Endometrial microvascular endothelial cells (primary cell): ENCODE results near the gene AFG1L. TPM values are rescaled to one million over a fixed set of nuclear protein-coding genes. Genes with fewer than 3 reads are reported as not detected.
"Not testable (repeated sequence)": the region's sequence is repeated elsewhere in the genome, so short reads cannot be mapped to it uniquely, and the experiment has no call there.

Experiments
- in situ Hi-C: cut with HindIII; loops from 2 replicates; pipeline ENCODE4 v1.10.0; 2017; ENCODE audit warnings: low sequenced_read_pairs, low pct_unique_long_range_greater_than_20kb; ENCODE audit errors: inconsistent ontology term
- total RNA-seq: library from RNA; depleted of rRNA; stranded (reverse); fragments of >200 nt; gene quantifications from one replicate; pipeline ENCODE4 v1.2.3, GENCODE V29; 2015; ENCODE audit errors: inconsistent ontology term

The AFG1L gene
- total RNA-seq, 1 donor from 2014 or later = 5.9 TPM

DNA sequence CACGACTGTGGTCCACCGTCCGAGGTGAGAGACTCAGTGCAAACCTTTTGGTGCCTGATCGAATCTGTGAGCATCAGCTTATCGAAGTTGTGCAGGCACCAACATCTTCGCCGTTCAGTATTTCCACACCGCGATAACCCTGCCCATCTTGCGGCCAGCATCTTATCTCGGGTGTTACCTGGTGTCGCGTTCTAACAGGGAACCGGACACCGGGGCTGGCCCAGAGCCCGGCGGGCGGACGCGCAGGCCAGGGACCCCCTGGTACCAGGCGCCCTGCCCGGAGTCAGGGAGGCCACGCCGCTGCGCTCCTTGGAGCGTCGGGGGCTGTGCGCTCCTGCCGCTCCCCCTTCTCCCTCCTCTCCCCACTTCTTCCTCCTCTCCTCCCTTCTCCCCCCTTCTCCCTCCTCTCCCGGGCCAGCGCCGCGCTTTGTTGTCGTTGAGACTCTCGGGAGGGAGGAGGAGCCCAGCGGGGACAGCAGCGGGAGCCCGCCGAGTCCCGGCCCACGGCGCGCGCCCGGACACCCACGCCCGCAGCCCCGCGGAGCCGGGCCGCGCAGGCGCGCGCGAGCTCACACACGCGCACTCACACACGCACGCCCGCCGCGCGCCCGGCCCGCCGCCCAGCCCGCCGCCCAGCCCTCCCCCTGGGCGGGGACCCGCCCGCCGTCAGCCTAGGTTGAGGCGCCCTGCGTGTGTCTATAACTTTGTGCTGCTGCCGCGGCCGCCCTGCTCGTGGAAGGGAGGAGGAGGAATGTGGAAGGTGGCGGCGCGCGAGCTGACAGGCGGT, 264.4 kb downstream of the AFG1L start:
- in situ Hi-C loops = no loop called here

DNA sequence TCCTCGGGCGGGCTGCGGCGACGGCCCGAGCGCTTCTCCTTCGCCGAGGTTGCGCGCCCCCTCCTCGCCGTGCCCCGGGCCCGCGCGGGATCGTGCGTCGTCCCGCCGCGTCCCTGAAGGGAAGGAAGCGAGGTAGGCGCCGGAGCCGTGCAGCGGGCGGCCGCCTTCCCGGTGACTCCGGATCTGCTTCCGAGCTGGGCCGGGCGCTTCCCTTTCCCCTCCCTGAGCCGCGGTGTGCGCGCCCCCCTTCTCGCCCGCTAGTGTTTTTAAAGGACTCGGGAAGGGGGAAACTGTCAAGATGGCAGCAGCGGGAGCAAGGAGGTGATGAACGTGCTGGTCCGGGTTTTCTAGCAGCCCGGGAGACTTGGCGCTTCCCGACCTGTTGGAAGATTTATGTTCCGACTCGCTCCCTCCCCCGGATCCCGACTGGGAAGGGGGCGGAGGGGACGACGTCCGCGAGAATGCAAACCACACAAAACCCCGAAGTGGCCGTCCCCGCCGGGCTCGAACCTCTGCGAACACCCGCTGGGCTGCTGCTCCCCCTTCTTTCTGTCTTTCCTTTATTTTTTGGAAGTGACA, 265.1 kb downstream of the AFG1L start:
- in situ Hi-C loops = no loop called here

DNA sequence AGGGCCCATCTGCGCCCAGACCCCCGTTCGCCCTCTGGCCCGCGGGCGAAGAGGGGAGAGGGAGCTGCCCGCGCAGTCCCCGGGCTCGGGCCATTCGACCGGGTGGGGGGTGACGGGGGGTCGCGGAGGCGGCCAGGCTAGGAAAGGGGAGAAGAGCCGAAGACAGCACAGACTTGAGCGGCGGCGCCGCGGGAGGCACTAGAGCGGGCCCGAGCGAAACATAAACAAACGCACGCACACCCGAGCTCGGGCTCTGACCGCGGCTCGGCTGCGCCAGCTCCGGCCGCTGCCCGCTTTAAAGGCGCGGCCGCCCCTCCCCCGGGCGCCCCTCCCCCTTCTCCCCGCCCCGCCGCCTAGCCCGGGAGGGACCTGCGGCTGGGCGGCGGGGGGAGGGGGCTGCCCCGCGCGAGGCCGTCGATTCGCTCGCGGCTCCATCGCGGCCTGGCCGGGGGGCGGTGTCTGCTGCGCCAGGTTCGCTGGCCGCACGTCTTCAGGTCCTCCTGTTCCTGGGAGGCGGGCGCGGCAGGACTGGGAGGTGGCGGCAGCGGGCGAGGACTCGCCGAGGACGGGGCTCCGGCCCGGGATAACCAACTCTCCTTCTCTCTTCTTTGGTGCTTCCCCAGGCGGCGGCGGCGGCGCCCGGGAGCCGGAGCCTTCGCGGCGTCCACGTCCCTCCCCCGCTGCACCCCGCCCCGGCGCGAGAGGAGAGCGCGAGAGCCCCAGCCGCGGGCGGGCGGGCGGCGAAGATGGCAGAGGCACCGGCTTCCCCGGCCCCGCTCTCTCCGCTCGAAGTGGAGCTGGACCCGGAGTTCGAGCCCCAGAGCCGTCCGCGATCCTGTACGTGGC, 265.8 kb downstream of the AFG1L start, which contains the start of gene FOXO3:
Gene FOXO3 (plus strand): TSS at position 455 of the 846 bp plus-strand sequence. CDS start 292 bp downstream, at position 747.
- in situ Hi-C loops = no loop called here

DNA sequence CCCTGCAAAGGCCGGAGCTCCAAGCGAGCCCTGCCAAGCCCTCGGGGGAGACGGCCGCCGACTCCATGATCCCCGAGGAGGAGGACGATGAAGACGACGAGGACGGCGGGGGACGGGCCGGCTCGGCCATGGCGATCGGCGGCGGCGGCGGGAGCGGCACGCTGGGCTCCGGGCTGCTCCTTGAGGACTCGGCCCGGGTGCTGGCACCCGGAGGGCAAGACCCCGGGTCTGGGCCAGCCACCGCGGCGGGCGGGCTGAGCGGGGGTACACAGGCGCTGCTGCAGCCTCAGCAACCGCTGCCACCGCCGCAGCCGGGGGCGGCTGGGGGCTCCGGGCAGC, 266.4 kb downstream of the AFG1L start:
- in situ Hi-C loops = not testable (repeated sequence)

DNA sequence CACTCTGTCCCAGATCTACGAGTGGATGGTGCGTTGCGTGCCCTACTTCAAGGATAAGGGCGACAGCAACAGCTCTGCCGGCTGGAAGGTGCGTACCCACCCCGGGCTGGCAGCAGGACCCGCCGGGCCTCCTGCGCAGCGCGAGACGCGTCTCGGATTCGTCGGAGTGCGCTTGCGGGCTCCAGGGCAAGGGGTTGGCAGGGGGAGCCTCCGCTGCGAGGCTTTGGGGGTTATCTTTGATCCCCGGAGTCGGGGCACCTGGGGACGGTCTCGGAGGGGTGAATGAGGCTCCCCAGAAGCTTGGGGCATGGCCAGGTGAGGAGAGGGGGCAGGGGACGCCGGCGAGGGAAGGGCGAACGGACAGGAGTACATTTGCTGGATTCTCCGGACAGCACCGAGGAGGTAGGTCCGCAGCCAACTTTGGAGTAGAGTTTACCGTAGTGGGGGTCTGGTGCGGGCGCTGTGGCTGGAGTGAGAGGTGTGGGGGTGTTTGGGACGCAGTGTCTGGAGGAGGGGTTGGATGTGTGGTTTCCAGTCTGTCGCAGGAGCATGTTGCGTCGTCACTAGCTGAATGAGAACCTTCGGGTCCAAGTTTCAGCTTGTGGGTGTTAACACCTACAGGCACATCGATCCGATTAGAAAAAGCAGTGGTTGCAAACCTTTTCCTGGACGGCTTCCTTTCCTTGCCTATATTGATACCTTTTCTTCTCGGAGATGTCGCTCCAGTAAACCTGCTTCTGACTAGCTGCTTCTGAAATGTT, 267.1 kb downstream of the AFG1L start:
- in situ Hi-C loops = no loop called here

DNA sequence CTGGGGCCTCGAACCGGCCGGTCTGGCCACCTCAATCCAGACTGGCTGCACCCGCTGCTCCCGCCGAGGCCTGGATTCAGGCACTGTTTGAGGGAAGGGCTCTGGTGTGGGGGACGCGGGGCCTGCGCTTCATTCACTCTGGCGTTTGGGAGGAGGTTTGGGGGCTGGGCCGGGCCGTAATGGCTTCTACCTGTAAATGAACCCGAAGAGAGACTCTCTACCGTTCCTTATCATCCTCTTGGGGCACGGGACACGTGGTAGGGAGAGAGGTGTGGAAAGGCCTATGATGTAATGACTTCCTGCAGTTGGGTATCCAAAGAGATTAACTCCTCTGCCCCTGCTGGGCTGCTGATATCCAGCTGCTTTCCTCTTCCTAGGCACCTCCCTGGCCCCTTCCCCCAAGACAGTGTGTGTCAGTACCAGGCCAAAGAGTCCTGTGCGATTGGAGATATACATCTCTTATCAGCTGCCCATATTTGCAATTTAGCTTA, 267.7 kb downstream of the AFG1L start:
- in situ Hi-C loops = no loop called here

DNA sequence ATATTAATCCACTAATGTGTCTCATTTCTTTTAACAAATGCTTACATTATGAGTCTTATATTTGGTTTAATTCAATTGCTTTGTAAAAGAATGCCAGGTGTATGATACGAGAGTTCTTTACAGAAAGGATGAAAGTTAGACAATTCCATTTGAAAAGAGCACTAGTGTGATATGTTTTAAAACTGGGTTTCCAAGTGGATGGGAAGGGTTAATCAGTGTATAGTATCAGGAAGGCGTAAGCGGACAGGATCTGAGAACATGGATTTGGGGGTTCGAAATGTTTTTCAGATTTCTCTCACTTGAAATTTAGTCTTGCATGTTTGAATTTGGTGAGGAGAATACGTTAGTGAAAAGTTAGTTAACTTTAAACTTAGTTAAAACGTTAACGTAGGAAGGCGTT, 268.4 kb downstream of the AFG1L start:
- in situ Hi-C loops = no loop called here

DNA sequence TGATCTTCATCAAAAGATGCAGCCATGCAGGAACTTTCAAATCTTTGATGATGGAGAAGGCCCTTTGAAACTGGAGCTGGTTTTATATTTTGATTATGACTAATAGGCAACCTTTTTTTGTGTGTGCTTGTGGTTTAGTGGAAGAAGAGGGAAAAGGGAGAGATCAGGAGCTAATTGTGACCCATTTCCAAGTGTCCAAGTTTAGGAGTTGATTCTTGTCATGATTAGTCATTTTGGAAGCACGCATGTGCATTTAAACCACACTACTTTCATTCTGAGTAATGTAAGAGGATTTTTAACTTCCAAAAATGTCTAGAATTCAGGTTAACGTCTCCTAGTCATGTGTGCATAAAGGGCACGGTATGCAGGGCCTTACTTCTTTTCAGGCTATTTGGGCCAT, 269.3 kb downstream of the AFG1L start:
- in situ Hi-C loops = no loop called here

DNA sequence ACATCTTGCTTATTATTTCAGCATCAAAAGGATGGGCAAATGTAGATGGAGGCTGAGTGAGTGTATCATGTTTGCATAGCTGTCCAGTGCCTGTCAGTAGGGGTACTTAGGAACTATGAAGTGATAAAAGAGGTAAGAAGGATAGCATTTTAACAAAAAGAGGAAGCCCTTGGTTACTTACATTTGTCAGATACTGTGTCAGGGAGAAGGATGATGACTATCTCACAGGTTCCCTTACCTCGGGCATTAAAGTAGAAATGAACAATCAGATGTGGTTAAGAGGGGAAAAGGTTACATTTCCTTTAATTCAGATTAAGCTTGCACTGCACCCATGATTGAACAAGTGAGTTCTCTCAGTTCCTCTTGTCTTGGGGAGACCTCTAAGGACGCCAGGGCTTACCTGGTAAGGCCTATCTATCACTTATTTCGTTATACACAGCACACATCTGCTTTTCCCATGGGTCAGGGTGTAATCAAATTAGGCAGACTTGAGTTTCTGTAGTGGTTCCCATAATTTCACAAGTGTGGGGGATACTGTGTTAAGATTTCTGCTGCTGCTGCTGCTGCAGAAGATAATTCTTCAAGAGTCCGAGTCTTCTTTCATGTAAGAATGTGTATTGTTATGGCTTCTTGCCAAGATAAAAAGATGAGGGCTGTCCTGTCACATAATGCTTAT, 270.4 kb downstream of the AFG1L start:
- in situ Hi-C loops = no loop called here

DNA sequence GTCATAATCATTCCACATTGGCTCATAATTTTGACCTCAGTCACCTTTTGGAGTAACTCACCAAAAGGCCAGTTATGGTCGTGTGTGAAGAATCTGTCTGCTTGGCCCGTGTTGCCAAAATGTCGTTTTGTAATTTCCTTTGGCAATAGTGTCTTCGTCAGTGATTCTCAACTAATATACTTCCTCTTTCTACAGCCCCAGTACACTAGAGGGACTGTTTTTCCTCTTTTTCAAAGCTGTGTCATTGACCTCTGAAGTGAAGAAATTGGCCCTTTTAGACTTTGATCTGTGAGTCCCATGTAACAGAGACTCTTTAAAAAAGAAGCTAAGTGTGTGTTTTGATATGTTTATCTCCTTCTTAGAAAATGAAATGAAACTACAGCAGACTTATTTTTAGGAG, 271.0 kb downstream of the AFG1L start:
- in situ Hi-C loops = no loop called here

DNA sequence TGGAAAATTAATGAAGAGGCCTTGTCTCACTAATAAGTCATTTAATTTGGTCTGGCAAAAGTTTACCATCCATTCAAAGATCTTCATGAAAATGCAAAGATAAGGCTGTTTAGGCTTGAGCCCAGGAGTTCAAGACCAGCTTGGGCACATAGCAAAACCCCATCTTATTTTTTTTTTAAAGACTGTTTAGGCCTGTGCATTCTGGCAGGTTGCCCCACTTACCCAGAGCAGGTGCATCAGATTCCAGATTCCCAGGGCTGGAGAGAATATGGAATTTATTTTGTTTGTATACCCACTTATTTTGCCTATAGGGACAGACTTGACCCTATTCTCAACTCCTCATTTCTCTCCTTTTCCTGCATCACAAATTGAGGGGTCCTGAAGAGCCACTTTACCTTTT, 271.6 kb downstream of the AFG1L start:
- in situ Hi-C loops = no loop called here

DNA sequence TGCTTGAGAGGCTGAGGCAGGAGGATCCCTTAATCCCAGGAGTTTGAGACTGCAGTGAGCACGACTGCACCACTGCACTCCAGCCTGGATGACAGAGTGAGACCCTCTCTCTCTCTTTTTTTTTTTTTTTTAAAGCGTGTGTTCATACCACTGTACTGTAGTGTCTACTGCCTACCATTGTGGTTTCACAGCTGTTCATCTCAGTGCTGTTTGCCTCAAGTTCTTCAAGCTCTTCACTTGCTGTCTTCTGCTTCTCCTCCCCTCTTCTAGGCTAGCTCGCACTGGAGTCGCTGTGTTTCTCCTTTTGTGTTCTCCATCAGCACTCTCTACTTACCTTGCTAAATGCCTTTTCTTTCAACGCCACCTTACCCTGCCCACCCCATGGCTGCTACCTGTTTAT, 273.2 kb downstream of the AFG1L start:
- in situ Hi-C loops = no loop called here

DNA sequence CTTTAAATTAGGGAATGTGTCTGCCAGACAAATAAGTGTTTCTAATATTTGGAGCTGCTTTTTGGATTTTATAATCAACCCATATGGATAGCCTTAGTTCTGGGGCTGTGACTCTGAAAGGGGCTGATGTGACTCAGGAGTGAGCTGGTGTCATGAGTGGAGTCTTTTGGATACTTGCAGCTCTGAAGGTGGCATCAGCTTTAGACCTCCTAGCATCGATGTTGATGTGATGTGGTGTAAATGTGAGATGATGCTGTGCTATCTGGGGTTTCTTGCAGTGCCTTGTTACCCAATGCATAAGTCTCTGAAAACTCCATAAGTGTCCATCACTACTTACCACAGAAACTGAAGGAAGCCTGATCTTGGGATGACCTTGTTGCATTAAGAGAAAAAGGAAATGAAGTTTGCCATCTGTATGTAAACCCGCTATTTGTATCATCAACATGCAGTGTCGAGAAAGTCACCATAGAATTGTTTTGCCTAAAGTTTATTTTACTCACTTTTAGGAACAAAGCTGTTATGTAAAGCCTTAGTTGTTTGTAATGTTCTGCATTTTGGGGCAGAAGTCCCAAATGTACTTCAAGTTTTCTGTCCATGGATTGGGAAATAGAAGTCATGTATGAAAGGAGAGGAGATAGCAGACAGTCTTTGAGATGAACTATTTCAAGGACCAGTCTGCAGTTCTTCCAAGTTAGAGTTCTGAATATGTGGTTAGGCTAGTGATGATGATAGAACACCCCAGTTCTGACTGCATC, 273.9 kb downstream of the AFG1L start:
- in situ Hi-C loops = no loop called here

DNA sequence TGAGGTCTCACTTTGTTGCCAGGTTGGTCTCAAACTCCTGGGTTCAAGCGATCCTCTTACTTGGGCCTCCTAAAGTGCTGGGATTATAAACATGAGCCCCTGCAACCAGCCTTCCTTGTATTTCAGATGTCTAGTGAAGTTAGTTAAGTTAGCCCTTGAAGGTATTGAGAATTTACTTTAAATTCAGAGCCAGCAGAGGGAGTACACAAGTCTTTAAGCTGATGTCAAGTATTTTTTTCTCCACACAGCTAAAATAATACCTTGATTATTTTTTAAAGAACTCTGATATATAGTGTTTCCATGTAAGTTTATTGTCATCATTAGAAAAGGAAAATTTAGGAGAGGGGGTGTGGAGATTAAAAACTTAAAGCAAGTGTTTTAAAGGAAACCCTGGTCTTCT, 275.7 kb downstream of the AFG1L start:
- in situ Hi-C loops = no loop called here

DNA sequence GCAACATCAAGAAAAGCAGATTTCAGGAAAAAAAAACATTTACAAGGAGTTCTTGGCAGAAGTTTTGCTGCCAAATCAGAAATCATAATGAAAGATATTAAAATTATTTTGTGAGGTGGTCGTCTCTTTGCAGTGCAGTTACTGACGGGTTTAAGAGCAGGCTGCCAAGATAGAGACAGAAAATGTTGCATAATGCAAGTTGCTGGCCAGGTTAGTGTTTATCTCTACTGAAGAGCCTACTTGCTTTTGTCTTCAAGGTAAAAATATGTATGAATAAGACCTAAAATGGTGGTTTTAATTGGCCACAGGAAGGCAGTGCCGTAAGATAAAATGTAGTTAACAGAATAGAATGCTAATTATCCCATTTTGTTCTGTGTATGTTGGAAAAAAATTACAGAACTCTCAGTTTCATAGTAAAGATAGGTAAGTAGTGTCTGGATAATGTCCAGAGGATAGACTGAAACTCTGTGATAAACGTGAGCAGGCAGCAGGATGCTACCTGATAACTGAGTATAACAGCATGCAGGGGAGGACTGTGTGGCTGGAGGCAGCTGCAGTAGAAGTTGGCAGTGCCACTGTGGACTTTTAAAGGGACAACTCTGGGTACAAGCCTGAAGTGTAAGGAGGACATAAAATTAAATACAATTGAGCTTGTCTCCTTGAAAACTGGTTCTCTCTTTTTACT, 279.7 kb downstream of the AFG1L start:
- in situ Hi-C loops = no loop called here
